WTC11 (cell line): Measurements from ENCODE around the gene OR2H2.

Experiments
- CDX4 ChIP-seq: fragments of 250-450 bp; sonication (Bioruptor Pico); IDR thresholded peaks from 2 replicates; pipeline ENCODE4 v1.9.0; 2021; ENCODE audit warnings: moderate library complexity, mild to moderate bottlenecking, inconsistent platforms, borderline replicate concordance
- CTCF ChIP-seq: fragments of 200-600 bp; IDR thresholded peaks from 2 replicates; pipeline ENCODE4 v1.8.0; 2022; ENCODE audit warnings: antibody characterized with exemption
- ESRRA ChIP-seq: sonication (generic); formaldehyde crosslinking; IDR thresholded peaks from 2 replicates; pipeline ENCODE4 v1.8.1; 2022; ENCODE audit warnings: mild to moderate bottlenecking, missing genetic modification reagents, borderline replicate concordance
- FOXP1 ChIP-seq: sonication (generic); formaldehyde crosslinking; IDR thresholded peaks from 2 replicates; pipeline ENCODE4 v1.8.0; 2022; ENCODE audit warnings: missing genetic modification reagents, mild to moderate bottlenecking, moderate library complexity, borderline replicate concordance
- SP1 ChIP-seq: sonication (generic); formaldehyde crosslinking; conservative IDR thresholded peaks from 2 replicates; pipeline ENCODE4 v1.8.1; 2022; ENCODE audit warnings: missing genetic modification reagents
- USF1 ChIP-seq: sonication (generic); formaldehyde crosslinking; IDR thresholded peaks from 2 replicates; pipeline ENCODE4 v1.8.0; 2022; ENCODE audit warnings: mild to moderate bottlenecking, missing genetic modification reagents
- ZBTB21 ChIP-seq: sonication (generic); formaldehyde crosslinking; IDR thresholded peaks from 2 replicates; pipeline ENCODE4 v1.8.1; 2023; ENCODE audit warnings: mild to moderate bottlenecking, missing genetic modification reagents, borderline replicate concordance
- ZNF138 ChIP-seq: sonication (generic); formaldehyde crosslinking; conservative IDR thresholded peaks from 2 replicates; pipeline ENCODE4 v1.8.1; 2022; ENCODE audit warnings: mild to moderate bottlenecking, moderate library complexity, missing genetic modification reagents

- no peak for TF ChIP-seq ZBTB21 (CRISPR knock-in tag)
- no peak for TF ChIP-seq ZNF138 (CRISPR knock-in tag)
- no peak for TF ChIP-seq CTCF
- TF ChIP-seq FOXP1 (CRISPR knock-in tag) = no peak
- TF ChIP-seq USF1 (CRISPR knock-in tag) = no peak
- TF ChIP-seq CDX4 = no peak
- TF ChIP-seq ESRRA (CRISPR knock-in tag) = no peak
- no peak for TF ChIP-seq SP1 (CRISPR knock-in tag)
Observed at GRCh38 chr6:29629571-29629970, 44.6 kb downstream of the OR2H2 start.
